Naive B cell (primary cell): Measurements from ENCODE around the gene IKBKE. TPM values are rescaled to one million over a fixed set of nuclear protein-coding genes. Genes with fewer than 3 reads are reported as not detected.
A peak's percentile ranks its signal among the peaks of the same experiment; 100 is the strongest.

ENCODE experiments used
- ATAC-seq, 2 donors: fragments of 150-1000 bp; cut with Tn5 transposase; 2 replicates each; pipeline ENCODE4 v1.10.0; 2021; ENCODE audit warnings: low read depth in 2 of 2, mild to moderate bottlenecking in 2 of 2, moderate library complexity in 2 of 2
- DNase-seq: peaks from one replicate; pipeline ENCODE4 v3.0.0; 2022
- H3K27ac Mint-ChIP-seq, 6 donors: one replicate each; pipeline ENCODE4 v1.8.0; 2020 to 2022; ENCODE audit warnings: mild to moderate bottlenecking in 6 of 6, mixed read lengths in 6 of 6, moderate library complexity in 5 of 6, inconsistent platforms in 2 of 6
- H3K27me3 Mint-ChIP-seq, 3 donors: one replicate each; pipeline ENCODE4 v1.8.0; 2021 to 2022; ENCODE audit warnings: mixed read lengths in 3 of 3, mild to moderate bottlenecking in 1 of 3
- H3K36me3 Mint-ChIP-seq, 2 donors: one replicate each; pipeline ENCODE4 v1.8.0; 2020 to 2022; ENCODE audit warnings: mixed read lengths in 2 of 2, inconsistent platforms in 1 of 2, mild to moderate bottlenecking in 1 of 2
- H3K4me1 Mint-ChIP-seq, 3 donors: one replicate each; pipeline ENCODE4 v1.8.0; 2020 to 2022; ENCODE audit warnings: mixed read lengths in 3 of 3, inconsistent platforms in 1 of 3, mild to moderate bottlenecking in 1 of 3, moderate library complexity in 1 of 3
- H3K4me3 Mint-ChIP-seq, 8 donors: one replicate each; pipeline ENCODE4 v1.8.0; 2020 to 2022; ENCODE audit warnings: mild to moderate bottlenecking in 8 of 8, mixed read lengths in 8 of 8, moderate library complexity in 8 of 8, inconsistent platforms in 2 of 8
- H3K9me3 Mint-ChIP-seq, 7 donors: one replicate each; pipeline ENCODE4 v1.8.0; 2020 to 2022; ENCODE audit warnings: mixed read lengths in 7 of 7, mild to moderate bottlenecking in 5 of 7, inconsistent platforms in 2 of 7, moderate library complexity in 1 of 7
- polyA plus RNA-seq, 6 donors: library from polyadenylated mRNA; unstranded; fragments of 300-500 nt; fragmentation: Illumina TruSeq; gene quantifications; one replicate each; pipeline ENCODE4 v1.2.3, GENCODE V29; 2021; ENCODE audit warnings: low read depth in 6 of 6

Gene IKBKE
- polyA plus RNA-seq, 6 donors from 2014 or later = 10.0 to 32.6 (median 14.2) TPM

GRCh38 chr1:206459703-206460102 lies 10.6 kb upstream of the IKBKE start:
- H3K27ac Mint-ChIP-seq = peak overlapping the region in 2 of 6 donors; percentile 2 to 28
- no peaks in the 10 kb centered on the region for H3K27me3 Mint-ChIP-seq

GRCh38 chr1:206460836-206461426 lies 9.3 kb upstream of the IKBKE start:
- no peaks in the 10 kb centered on the region for H3K27me3 Mint-ChIP-seq
- H3K27ac Mint-ChIP-seq = no peak overlapping the region
- no peak for DNase-seq
- no peaks in the 10 kb centered on the region for H3K36me3 Mint-ChIP-seq
- H3K4me1 Mint-ChIP-seq = peaks cover 4 to 9% (median 6%) of the 10 kb centered on the region in 3 donors
- H3K4me3 Mint-ChIP-seq = no peak overlapping the region
- ATAC-seq = no peak
- H3K9me3 Mint-ChIP-seq = no peaks in the 10 kb centered on the region

More at GRCh38 chr1:206459703-206460102, 10.6 kb upstream of the IKBKE start:
- ATAC-seq (no peak), DNase-seq (no peak)
- H3K36me3 Mint-ChIP-seq = peaks cover 0 to 8% of the 10 kb centered on the region in 2 donors
- H3K4me3 Mint-ChIP-seq = no peak overlapping the region
- H3K9me3 Mint-ChIP-seq = no peaks in the 10 kb centered on the region
- H3K4me1 Mint-ChIP-seq = peaks cover 0 to 7% (median 3%) of the 10 kb centered on the region in 3 donors

GRCh38 chr1:206461602-206462455 lies 8.4 kb upstream of the IKBKE start:
- no peaks in the 10 kb centered on the region for H3K36me3 Mint-ChIP-seq
- ATAC-seq = peak; percentile 76 to 84
- peak; percentile 49 for DNase-seq
- H3K4me3 Mint-ChIP-seq = no peak overlapping the region
- H3K9me3 Mint-ChIP-seq = no peaks in the 10 kb centered on the region
- H3K27me3 Mint-ChIP-seq = no peaks in the 10 kb centered on the region
- peaks cover 12 to 18% (median 15%) of the 10 kb centered on the region in 3 donors for H3K4me1 Mint-ChIP-seq
- peak overlapping the region in 1 of 6 donors; percentile 40 for H3K27ac Mint-ChIP-seq

GRCh38 chr1:206463137-206463536 lies 7.1 kb upstream of the IKBKE start:
- no peaks in the 10 kb centered on the region for H3K36me3 Mint-ChIP-seq
- no peak overlapping the region for H3K4me3 Mint-ChIP-seq
- peak overlapping the region in 1 of 6 donors; percentile 12 for H3K27ac Mint-ChIP-seq
- no peaks in the 10 kb centered on the region for H3K9me3 Mint-ChIP-seq
- ATAC-seq = no peak
- peaks cover 24 to 32% (median 26%) of the 10 kb centered on the region in 3 donors for H3K4me1 Mint-ChIP-seq
- no peaks in the 10 kb centered on the region for H3K27me3 Mint-ChIP-seq
- DNase-seq = no peak

- no peak for ATAC-seq
- no peak for DNase-seq
- no peak overlapping the region for H3K4me3 Mint-ChIP-seq
- H3K36me3 Mint-ChIP-seq = no peaks in the 10 kb centered on the region
- H3K4me1 Mint-ChIP-seq = peaks cover 28 to 39% (median 34%) of the 10 kb centered on the region in 3 donors
- H3K27ac Mint-ChIP-seq = peak overlapping the region in 1 of 6 donors; percentile 29
- no peaks in the 10 kb centered on the region for H3K27me3 Mint-ChIP-seq
- H3K9me3 Mint-ChIP-seq = no peaks in the 10 kb centered on the region
Measured at GRCh38 chr1:206463911-206464310, 6.4 kb upstream of the IKBKE start.

GRCh38 chr1:206464456-206464964 lies 5.8 kb upstream of the IKBKE start:
- Mint-ChIP-seq H3K36me3 (no peaks in the 10 kb centered on the region), H3K4me1 (peaks cover 32 to 45% (median 40%) of the 10 kb centered on the region in 3 donors), H3K27ac (peak overlapping the region in 4 of 6 donors; percentile 25 to 47 (median 32)), H3K27me3 (no peaks in the 10 kb centered on the region), H3K9me3 (no peaks in the 10 kb centered on the region), H3K4me3 (no peak overlapping the region)
- ATAC-seq = no peak
- no peak for DNase-seq

- H3K4me3 Mint-ChIP-seq = peak overlapping the region in 4 of 8 donors; percentile 18 to 69 (median 50)
- no peak for DNase-seq
Measured at GRCh38 chr1:206465951-206466350, 4.3 kb upstream of the IKBKE start.

GRCh38 chr1:206466840-206467649 lies 3.2 kb upstream of the IKBKE start:
- no peaks in the 10 kb centered on the region for H3K36me3 Mint-ChIP-seq
- peak overlapping the region in 4 of 8 donors; percentile 21 to 80 (median 61) for H3K4me3 Mint-ChIP-seq
- H3K27ac Mint-ChIP-seq = peak overlapping the region in 2 of 6 donors; percentile 55 to 72
- H3K27me3 Mint-ChIP-seq = no peaks in the 10 kb centered on the region
- DNase-seq (no peak), ATAC-seq (no peak)
- no peaks in the 10 kb centered on the region for H3K9me3 Mint-ChIP-seq
- H3K4me1 Mint-ChIP-seq = peaks cover 51 to 65% (median 62%) of the 10 kb centered on the region in 3 donors

More at GRCh38 chr1:206465951-206466350, 4.3 kb upstream of the IKBKE start:
- Mint-ChIP-seq H3K4me1 (peaks cover 43 to 59% (median 54%) of the 10 kb centered on the region in 3 donors), H3K27ac (peak overlapping the region in 3 of 6 donors; percentile 2 to 72 (median 12)), H3K36me3 (no peaks in the 10 kb centered on the region), H3K27me3 (no peaks in the 10 kb centered on the region), H3K9me3 (no peaks in the 10 kb centered on the region)
- ATAC-seq = no peak

- Mint-ChIP-seq H3K4me1 (peaks cover 58 to 74% (median 70%) of the 10 kb centered on the region in 3 donors), H3K27ac (peak overlapping the region in 3 of 6 donors; percentile 24 to 82 (median 60))
Measured at GRCh38 chr1:206467915-206468314, 2.4 kb upstream of the IKBKE start.

GRCh38 chr1:206468571-206468970 lies 1.7 kb upstream of the IKBKE start:
- ATAC-seq (no peak), DNase-seq (no peak)
- peak overlapping the region in 2 of 6 donors; percentile 60 to 82 for H3K27ac Mint-ChIP-seq
- H3K9me3 Mint-ChIP-seq = no peaks in the 10 kb centered on the region
- peaks cover 61 to 78% (median 75%) of the 10 kb centered on the region in 3 donors for H3K4me1 Mint-ChIP-seq
- no peaks in the 10 kb centered on the region for H3K36me3 Mint-ChIP-seq
- no peaks in the 10 kb centered on the region for H3K27me3 Mint-ChIP-seq
- peak overlapping the region in 7 of 8 donors; percentile 35 to 96 (median 80) for H3K4me3 Mint-ChIP-seq

More at GRCh38 chr1:206467915-206468314, 2.4 kb upstream of the IKBKE start:
- peak overlapping the region in 7 of 8 donors; percentile 13 to 92 (median 73) for H3K4me3 Mint-ChIP-seq
- no peaks in the 10 kb centered on the region for H3K27me3 Mint-ChIP-seq
- ATAC-seq = peak; percentile 13 to 17
- no peak for DNase-seq
- H3K36me3 Mint-ChIP-seq = no peaks in the 10 kb centered on the region
- no peaks in the 10 kb centered on the region for H3K9me3 Mint-ChIP-seq

GRCh38 chr1:206469411-206469932 lies 804 bp upstream of the IKBKE start:
- peak overlapping the region; percentile 91 to 97 (median 94) for H3K4me3 Mint-ChIP-seq
- H3K9me3 Mint-ChIP-seq = no peaks in the 10 kb centered on the region
- peak overlapping the region in 5 of 6 donors; percentile 85 to 98 (median 96) for H3K27ac Mint-ChIP-seq
- H3K36me3 Mint-ChIP-seq = no peaks in the 10 kb centered on the region
- ATAC-seq (no peak), DNase-seq (no peak)
- H3K4me1 Mint-ChIP-seq = peaks cover 61 to 81% (median 75%) of the 10 kb centered on the region in 3 donors
- no peaks in the 10 kb centered on the region for H3K27me3 Mint-ChIP-seq

GRCh38 chr1:206470692-206471414 lies 577 bp downstream of the IKBKE start:
- DNase-seq (peak; percentile 36), ATAC-seq (peak; percentile 27 to 38)
- peak overlapping the region; percentile 91 to 97 (median 94) for H3K4me3 Mint-ChIP-seq
- peaks cover 61 to 76% (median 74%) of the 10 kb centered on the region in 3 donors for H3K4me1 Mint-ChIP-seq
- H3K9me3 Mint-ChIP-seq = no peaks in the 10 kb centered on the region
- H3K27me3 Mint-ChIP-seq = no peaks in the 10 kb centered on the region
- H3K27ac Mint-ChIP-seq = peak overlapping the region; percentile 60 to 96 (median 94)
- H3K36me3 Mint-ChIP-seq = no peaks in the 10 kb centered on the region
